Mesodermal cell (in vitro differentiated cells): ENCODE measurements around the gene PHF20.

Source experiments
- H3K27ac ChIP-seq: 2 replicates; pipeline ENCODE4 v1.7.0; 2013; ENCODE audit warnings: mild to moderate bottlenecking, low read depth, low read length, moderate library complexity; ENCODE audit not compliant: severe bottlenecking
- H3K36me3 ChIP-seq: 2 replicates; pipeline ENCODE4 v1.7.1; 2013; ENCODE audit warnings: mild to moderate bottlenecking, low read length, moderate library complexity; ENCODE audit not compliant: control insufficient read depth, insufficient read depth
- H3K4me1 ChIP-seq: one replicate; pipeline ENCODE4 v1.7.1; 2013; ENCODE audit warnings: mild to moderate bottlenecking, low read length; ENCODE audit not compliant: insufficient read depth, control insufficient read depth, poor library complexity, severe bottlenecking
- H3K4me3 ChIP-seq: 2 replicates; pipeline ENCODE4 v1.7.0; 2013; ENCODE audit warnings: low read length, control low read depth, mild to moderate bottlenecking; ENCODE audit not compliant: insufficient read depth, poor library complexity, severe bottlenecking; ENCODE audit errors: extremely low read depth
- H3K9me3 ChIP-seq: 2 replicates; pipeline ENCODE4 v1.7.1; 2013; ENCODE audit warnings: mild to moderate bottlenecking, low read length, moderate library complexity; ENCODE audit not compliant: control insufficient read depth
- WGBS, 2 experiments: methylation state at CpG; one replicate each; pipeline ENCODE4 v1.1.5; 2013; ENCODE audit warnings: missing lambda C conversion rate in 2 of 2; ENCODE audit not compliant: insufficient coverage in 2 of 2; 5-methylcytosine and 5-hydroxymethylcytosine counted together

PHF20 gene

GRCh38 chr20:35974256-35974655 lies 202.4 kb downstream of the PHF20 start:
- no peak overlapping the region for H3K4me3 ChIP-seq
- 69 to 88% methylated on average over 2 to 4 of the region's 4 CpGs for WGBS, 2 experiments
- H3K27ac ChIP-seq, result no peak overlapping the region
- no peaks in the 10 kb centered on the region for H3K4me1 ChIP-seq
- H3K9me3 ChIP-seq, result no peaks in the 10 kb centered on the region
- no peaks in the 10 kb centered on the region for H3K36me3 ChIP-seq

GRCh38 chr20:35975576-35976373 lies 204.0 kb downstream of the PHF20 start:
- Histone ChIP-seq H3K4me3 (no peak overlapping the region), H3K4me1 (no peaks in the 10 kb centered on the region), H3K9me3 (no peaks in the 10 kb centered on the region), H3K36me3 (no peaks in the 10 kb centered on the region), H3K27ac (no peak overlapping the region)
- WGBS, 2 experiments, result 84 to 86% methylated on average over 8 to 9 of the region's 9 CpGs

GRCh38 chr20:35978041-35978513 lies 206.3 kb downstream of the PHF20 start:
- 89 to 100% methylated on average over 2 to 7 of the region's 9 CpGs for WGBS, 2 experiments

GRCh38 chr20:35979544-35979943 lies 207.7 kb downstream of the PHF20 start:
- Histone ChIP-seq H3K9me3 (no peaks in the 10 kb centered on the region), H3K4me3 (no peak overlapping the region), H3K36me3 (no peaks in the 10 kb centered on the region), H3K4me1 (no peaks in the 10 kb centered on the region), H3K27ac (no peak overlapping the region)
- 74 to 85% methylated on average over 5 of the region's 5 CpGs for WGBS, 2 experiments

More at GRCh38 chr20:35978041-35978513, 206.3 kb downstream of the PHF20 start:
- no peaks in the 10 kb centered on the region for H3K36me3 ChIP-seq
- H3K4me1 ChIP-seq, result no peaks in the 10 kb centered on the region
- no peak overlapping the region for H3K4me3 ChIP-seq
- no peak overlapping the region for H3K27ac ChIP-seq
- H3K9me3 ChIP-seq, result no peaks in the 10 kb centered on the region

- 82 to 86% methylated on average over 2 to 3 of the region's 3 CpGs for WGBS, 2 experiments
Observed at GRCh38 chr20:35981969-35982368, 210.2 kb downstream of the PHF20 start.

GRCh38 chr20:35984382-35984781 lies 212.6 kb downstream of the PHF20 start:
- H3K4me1 ChIP-seq, result no peaks in the 10 kb centered on the region
- no peaks in the 10 kb centered on the region for H3K9me3 ChIP-seq
- H3K27ac ChIP-seq, result no peak overlapping the region
- no peaks in the 10 kb centered on the region for H3K36me3 ChIP-seq
- no peak overlapping the region for H3K4me3 ChIP-seq
- whole genome bisulfite sequencing, 2 experiments, result 90 to 92% methylated on average over 4 to 5 of the region's 6 CpGs

More at GRCh38 chr20:35981969-35982368, 210.2 kb downstream of the PHF20 start:
- Histone ChIP-seq H3K4me1 (no peaks in the 10 kb centered on the region), H3K36me3 (no peaks in the 10 kb centered on the region), H3K9me3 (no peaks in the 10 kb centered on the region), H3K4me3 (no peak overlapping the region), H3K27ac (no peak overlapping the region)

- Histone ChIP-seq H3K9me3 (no peaks in the 10 kb centered on the region), H3K4me3 (no peak overlapping the region), H3K27ac (no peak overlapping the region), H3K36me3 (no peaks in the 10 kb centered on the region), H3K4me1 (no peaks in the 10 kb centered on the region)
- WGBS, 2 experiments, result no CpG with 5 or more reads among the region's 2 CpGs
Observed at GRCh38 chr20:35985806-35986205, 214.0 kb downstream of the PHF20 start.

GRCh38 chr20:35988910-35989463 lies 217.2 kb downstream of the PHF20 start:
- Histone ChIP-seq H3K27ac (no peak overlapping the region), H3K4me3 (no peak overlapping the region), H3K4me1 (no peaks in the 10 kb centered on the region), H3K36me3 (no peaks in the 10 kb centered on the region), H3K9me3 (no peaks in the 10 kb centered on the region)
- WGBS, 2 experiments, result 80% methylated on average over 1 of the region's 2 CpGs; no CpG with 5 or more reads in 1 of the 2 experiments

GRCh38 chr20:35991142-35991771 lies 219.4 kb downstream of the PHF20 start:
- no peak overlapping the region for H3K27ac ChIP-seq
- no CpG with 5 or more reads among the region's 3 CpGs for WGBS, 2 experiments
- no peaks in the 10 kb centered on the region for H3K4me1 ChIP-seq

GRCh38 chr20:35992713-35993335 lies 221.0 kb downstream of the PHF20 start:
- Histone ChIP-seq H3K9me3 (no peaks in the 10 kb centered on the region), H3K27ac (no peak overlapping the region), H3K36me3 (no peaks in the 10 kb centered on the region), H3K4me3 (no peak overlapping the region), H3K4me1 (no peaks in the 10 kb centered on the region)
- 15 to 36% methylated on average over 2 to 3 of the region's 6 CpGs for WGBS, 2 experiments

More at GRCh38 chr20:35991142-35991771, 219.4 kb downstream of the PHF20 start:
- Histone ChIP-seq H3K9me3 (no peaks in the 10 kb centered on the region), H3K4me3 (no peak overlapping the region), H3K36me3 (no peaks in the 10 kb centered on the region)
